ENCODE data around the gene COL8A1. TPM values are rescaled to one million over a fixed set of nuclear protein-coding genes. Genes with fewer than 3 reads are reported as not detected.

The COL8A1 gene
- total RNA-seq, 1 experiment from 2014 or later = 112 TPM

- no TSS peak for BruUV-seq (replicated peaks)
- no peak for TF ChIP-seq CTCF (IDR thresholded peaks at IDR 0.05; ENCODE audit: unreplicated experiment)
- ChIA-PET CTCF (interaction anchor here (0.5 to 2.7 kb wide), 5 partner anchors 9 to 822 kb away, joined by 3 to 15 read pairs (median 4); no protein-coding TSS in a partner anchor), POLR2A (no interaction called here)
- Mint-ChIP-seq H3K36me3 (ENCODE audit: insufficient read depth, unreplicated experiment) (peaks cover 18% of the 10 kb centered on the region), H3K9me3 (ENCODE audit: unreplicated experiment) (peaks cover 19% of the 10 kb centered on the region), H3K27ac (ENCODE audit: low read depth, unreplicated experiment) (no peak overlapping the region), H3K4me1 (ENCODE audit: insufficient read depth, unreplicated experiment) (no peaks in the 10 kb centered on the region), H3K4me3 (ENCODE audit: unreplicated experiment) (no peak overlapping the region), H3K27me3 (ENCODE audit: insufficient read depth, unreplicated experiment) (no peaks in the 10 kb centered on the region)
- intact Hi-C loops (cut with micrococcal nuclease) = no loop called here
- no peak for DNase-seq (ENCODE audit: unreplicated experiment)
These were observed 161.0 kb downstream of the COL8A1 start for GRCh38 chr3:99799422-99799821.

- TF ChIP-seq CTCF (IDR thresholded peaks at IDR 0.05; ENCODE audit: unreplicated experiment) = no peak
- intact Hi-C loops (cut with micrococcal nuclease) = no loop called here
- Mint-ChIP-seq H3K36me3 (ENCODE audit: insufficient read depth, unreplicated experiment) (peaks cover 20% of the 10 kb centered on the region), H3K9me3 (ENCODE audit: unreplicated experiment) (peaks cover 28% of the 10 kb centered on the region), H3K4me1 (ENCODE audit: insufficient read depth, unreplicated experiment) (no peaks in the 10 kb centered on the region), H3K4me3 (ENCODE audit: unreplicated experiment) (no peak overlapping the region), H3K27me3 (ENCODE audit: insufficient read depth, unreplicated experiment) (no peaks in the 10 kb centered on the region), H3K27ac (ENCODE audit: low read depth, unreplicated experiment) (no peak overlapping the region)
- BruUV-seq (replicated peaks) = no TSS peak
- ChIA-PET POLR2A (no interaction called here), CTCF (interaction anchor here (1.0 kb wide), 1 partner anchor 29 kb away, joined by 7 read pairs; no protein-coding TSS in a partner anchor)
- DNase-seq (ENCODE audit: unreplicated experiment) = no peak
These were observed 164.9 kb downstream of the COL8A1 start for GRCh38 chr3:99803297-99803696.

- intact Hi-C loops (cut with micrococcal nuclease) = loop anchor here (5.0 kb wide), 2 partner anchors 693 to 783 kb away; no protein-coding TSS in a partner anchor
- no peak overlapping the region for H3K4me3 Mint-ChIP-seq (ENCODE audit: unreplicated experiment)
- H3K27me3 Mint-ChIP-seq (ENCODE audit: insufficient read depth, unreplicated experiment) = no peaks in the 10 kb centered on the region
These were observed 166.8 kb downstream of the COL8A1 start for GRCh38 chr3:99805160-99805559.

More at GRCh38 chr3:99805160-99805559, 166.8 kb downstream of the COL8A1 start:
- ChIA-PET CTCF (interaction anchor here (0.6 to 1.3 kb wide), 2 partner anchors 12 to 512 kb away, joined by 3 to 4 read pairs; no protein-coding TSS in a partner anchor), POLR2A (no interaction called here)
- Mint-ChIP-seq H3K36me3 (ENCODE audit: insufficient read depth, unreplicated experiment) (peaks cover 20% of the 10 kb centered on the region), H3K9me3 (ENCODE audit: unreplicated experiment) (peaks cover 28% of the 10 kb centered on the region), H3K4me1 (ENCODE audit: insufficient read depth, unreplicated experiment) (no peaks in the 10 kb centered on the region), H3K27ac (ENCODE audit: low read depth, unreplicated experiment) (no peak overlapping the region)
- BruUV-seq (replicated peaks) = no TSS peak
- TF ChIP-seq CTCF (IDR thresholded peaks at IDR 0.05; ENCODE audit: unreplicated experiment) = no peak
- no peak for DNase-seq (ENCODE audit: unreplicated experiment)
